Measurements from ENCODE around the gene SDK1.

The SDK1 gene

GRCh38 chr7:4241304-4241612, 940.2 kb downstream of the SDK1 start:
- no peak overlapping the region for H3K27ac ChIP-seq
- H3K4me1 ChIP-seq (ENCODE audit: control insufficient read depth in 1 of 2, insufficient read depth in 1 of 2, low read depth in 1 of 2, low read length in 1 of 2) = no peaks in the 10 kb centered on the region
- TF ChIP-seq CTCF (IDR thresholded peaks at IDR 0.05) = no peak
- no peaks in the 10 kb centered on the region for H3K36me3 ChIP-seq
- H3K27me3 ChIP-seq = no peaks in the 10 kb centered on the region
- H3K4me3 ChIP-seq (ENCODE audit: low read depth in 1 of 2, low read length in 1 of 2) = no peak overlapping the region
- no peaks in the 10 kb centered on the region for H3K9me3 ChIP-seq

GRCh38 chr7:4241791-4242190, 940.7 kb downstream of the SDK1 start:
- TF ChIP-seq CTCF (IDR thresholded peaks at IDR 0.05) = no peak

GRCh38 chr7:4242706-4243105, 941.7 kb downstream of the SDK1 start:
- H3K4me1 ChIP-seq (ENCODE audit: control insufficient read depth in 1 of 2, insufficient read depth in 1 of 2, low read depth in 1 of 2, low read length in 1 of 2) = no peaks in the 10 kb centered on the region
- no peak overlapping the region for H3K27ac ChIP-seq
- no peaks in the 10 kb centered on the region for H3K9me3 ChIP-seq
- no peak overlapping the region for H3K4me3 ChIP-seq (ENCODE audit: low read depth in 1 of 2, low read length in 1 of 2)
- H3K36me3 ChIP-seq = no peaks in the 10 kb centered on the region
- no peaks in the 10 kb centered on the region for H3K27me3 ChIP-seq
- no peak for TF ChIP-seq CTCF (IDR thresholded peaks at IDR 0.05)

More at GRCh38 chr7:4241791-4242190, 940.7 kb downstream of the SDK1 start:
- H3K27ac ChIP-seq = no peak overlapping the region
- H3K27me3 ChIP-seq = no peaks in the 10 kb centered on the region
- H3K9me3 ChIP-seq = no peaks in the 10 kb centered on the region
- H3K4me1 ChIP-seq (ENCODE audit: control insufficient read depth in 1 of 2, insufficient read depth in 1 of 2, low read depth in 1 of 2, low read length in 1 of 2) = no peaks in the 10 kb centered on the region
- no peak overlapping the region for H3K4me3 ChIP-seq (ENCODE audit: low read depth in 1 of 2, low read length in 1 of 2)
- H3K36me3 ChIP-seq = no peaks in the 10 kb centered on the region

- TF ChIP-seq CTCF (IDR thresholded peaks at IDR 0.05) = no peak
Measured at GRCh38 chr7:4244041-4244440, 943.0 kb downstream of the SDK1 start.

GRCh38 chr7:4244635-4245034, 943.6 kb downstream of the SDK1 start:
- H3K4me3 ChIP-seq (ENCODE audit: low read depth in 1 of 2, low read length in 1 of 2) = no peak overlapping the region
- H3K27me3 ChIP-seq = no peaks in the 10 kb centered on the region
- no peak overlapping the region for H3K27ac ChIP-seq
- TF ChIP-seq CTCF (IDR thresholded peaks at IDR 0.05) = no peak
- no peaks in the 10 kb centered on the region for H3K36me3 ChIP-seq
- no peaks in the 10 kb centered on the region for H3K4me1 ChIP-seq (ENCODE audit: control insufficient read depth in 1 of 2, insufficient read depth in 1 of 2, low read depth in 1 of 2, low read length in 1 of 2)
- peaks cover 4% of the 10 kb centered on the region for H3K9me3 ChIP-seq

More at GRCh38 chr7:4244041-4244440, 943.0 kb downstream of the SDK1 start:
- Histone ChIP-seq H3K4me3 (ENCODE audit: low read depth in 1 of 2, low read length in 1 of 2) (no peak overlapping the region), H3K4me1 (ENCODE audit: control insufficient read depth in 1 of 2, insufficient read depth in 1 of 2, low read depth in 1 of 2, low read length in 1 of 2) (no peaks in the 10 kb centered on the region), H3K27ac (no peak overlapping the region), H3K36me3 (no peaks in the 10 kb centered on the region), H3K9me3 (peaks cover 4% of the 10 kb centered on the region), H3K27me3 (no peaks in the 10 kb centered on the region)
